Measurements from ENCODE around the gene REEP1. TPM values are rescaled to one million over a fixed set of nuclear protein-coding genes. Genes with fewer than 3 reads are reported as not detected.

The REEP1 gene
- total and polyA plus RNA-seq, 2 of the 4 experiments (the other 2 are of a cell fraction) = under 0.01 to 0.03 TPM

DNA sequence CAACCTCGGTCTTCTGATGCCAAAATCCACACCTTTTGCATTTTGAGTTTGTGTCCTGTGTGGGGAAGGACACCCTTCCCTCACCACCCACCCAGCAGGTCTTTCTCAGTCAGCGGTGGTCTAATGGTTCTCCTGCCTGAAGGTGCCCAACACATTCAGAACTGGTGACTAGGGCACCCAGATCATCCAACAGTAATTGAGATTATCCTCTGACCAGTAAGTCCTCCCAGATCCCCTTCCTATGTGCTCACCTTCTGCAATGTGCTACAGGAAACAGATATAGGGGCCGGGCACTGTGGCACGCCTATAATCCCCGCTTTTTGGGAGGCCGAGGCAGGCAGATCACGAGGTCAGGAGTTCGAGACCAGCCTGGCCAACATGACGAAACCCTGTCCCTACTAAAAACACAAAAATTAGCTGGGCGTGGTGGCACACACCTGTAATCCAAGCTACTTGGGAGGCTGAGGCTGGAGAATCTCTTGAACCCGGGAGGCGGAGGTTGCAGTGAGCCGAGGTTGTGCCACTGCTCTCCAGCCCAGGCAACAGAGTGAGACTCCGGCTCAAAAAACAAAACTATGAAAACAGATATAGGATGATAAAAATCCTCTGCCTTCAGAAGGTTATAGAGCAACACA lies 56.2 kb downstream of the REEP1 start:
- no peak overlapping the region for H3K4ac ChIP-seq (ENCODE audit: low read depth, low read length)
- dilution Hi-C loops (cut with HindIII; ENCODE audit: low sequenced_read_pairs, unreplicated experiment) (no loop called here), intact Hi-C loops (cut with micrococcal nuclease) (no loop called here), in situ Hi-C loops (cut with MboI; ENCODE audit: low sequenced_read_pairs) (no loop called here)
- no peak overlapping the region for H4K5ac ChIP-seq (ENCODE audit: low read depth, low read length)
- no TSS peak for BruUV-seq (replicated peaks)
- H2AK9ac ChIP-seq (replicated peaks; ENCODE audit: low read depth, low read length, poor library complexity) = no peak overlapping the region
- no peak for ATAC-seq (ENCODE audit: low read depth)
- no peak overlapping the region for H2BK5ac ChIP-seq (ENCODE audit: low read depth, low read length, poor library complexity, severe bottlenecking)
- CTCF ChIA-PET = no interaction called here
- H3K9me1 ChIP-seq (ENCODE audit: insufficient read depth, low read length) = peaks cover 3% of the 10 kb centered on the region; the same call in 1 of the 2 replicates
- no peak overlapping the region for H3K14ac ChIP-seq (replicated peaks; ENCODE audit: low read depth, low read length)
- no peak overlapping the region for H3K23ac ChIP-seq (ENCODE audit: low read depth, low read length)
- H2BK20ac ChIP-seq (ENCODE audit: low read depth, low read length) = no peak overlapping the region
- no peak overlapping the region for H4K8ac ChIP-seq (ENCODE audit: low read depth in 2 of 2, low read length in 2 of 2)
- no peak overlapping the region for H3K18ac ChIP-seq (ENCODE audit: low read depth, low read length)
- H3K27ac ChIP-seq (ENCODE audit: insufficient read depth, low read length) = no peak overlapping the region
- POLR2A ChIA-PET (ENCODE audit: unreplicated experiment) = no interaction called here
- no peak overlapping the region for H3K9ac ChIP-seq (ENCODE audit: low read depth, low read length)
- no peaks in the 10 kb centered on the region; the same call in 1 of the 2 replicates for H3K4me1 ChIP-seq (ENCODE audit: control insufficient read depth, insufficient read depth, low read length)
- H2BK120ac ChIP-seq (ENCODE audit: low read depth, low read length) = no peak overlapping the region
- no peaks in the 10 kb centered on the region for H3K9me3 ChIP-seq (ENCODE audit: control insufficient read depth, insufficient read depth, low read length)
- no peaks in the 10 kb centered on the region for H4K20me1 ChIP-seq (ENCODE audit: insufficient read depth, low read length)
- H3K4me2 ChIP-seq (ENCODE audit: low read depth, low read length) = no peak overlapping the region
- no peaks in the 10 kb centered on the region for H3K79me1 ChIP-seq (ENCODE audit: low read depth in 1 of 2, low read length in 2 of 2)
- H2AFZ ChIP-seq (replicated peaks; ENCODE audit: low read length, poor library complexity) = no peak overlapping the region
- no peak for DNase-seq
- no peak overlapping the region for H3K4me3 ChIP-seq (ENCODE audit: insufficient read depth, low read depth, low read length)
- H3K36me3 ChIP-seq (ENCODE audit: control insufficient read depth, insufficient read depth, low read length) = no peaks in the 10 kb centered on the region
- H3K27me3 ChIP-seq (ENCODE audit: control insufficient read depth, insufficient read depth, low read length) = peaks cover 41% of the 10 kb centered on the region
- TF ChIP-seq RCOR1 (IDR thresholded peaks at IDR 0.05; ENCODE audit: insufficient replicate concordance, low read length) (no peak), POLR2A (IDR thresholded peaks at IDR 0.05; ENCODE audit: low read depth, low read length) (no peak), FOS (IDR thresholded peaks at IDR 0.05; ENCODE audit: low read depth, low read length) (no peak), MAZ (IDR thresholded peaks at IDR 0.05; ENCODE audit: borderline replicate concordance, low read depth, low read length) (no peak)
- 79% methylated on average over 9 of the region's 14 CpGs; no CpG with 5 or more reads in 1 of the 2 experiments for WGBS, 2 experiments (ENCODE audit: extremely low coverage in 2 of 2, insufficient read length in 1 of 2)
- H4K91ac ChIP-seq (ENCODE audit: insufficient read depth, low read depth, low read length) = no peak overlapping the region
- H3K56ac ChIP-seq (ENCODE audit: extremely low read depth, insufficient read depth, low read length) = no peak overlapping the region
- no peak overlapping the region for H2BK15ac ChIP-seq (ENCODE audit: low read depth, low read length)
- H2AK5ac ChIP-seq (ENCODE audit: low read depth, low read length) = no peak overlapping the region

All from IMR-90 (cell line).